Measurements from ENCODE around the gene PRR23E.

The PRR23E gene

GRCh38 chr3:127228866-127229265, 35.9 kb downstream of the PRR23E start:
- TF ChIP-seq, protein P1, sequence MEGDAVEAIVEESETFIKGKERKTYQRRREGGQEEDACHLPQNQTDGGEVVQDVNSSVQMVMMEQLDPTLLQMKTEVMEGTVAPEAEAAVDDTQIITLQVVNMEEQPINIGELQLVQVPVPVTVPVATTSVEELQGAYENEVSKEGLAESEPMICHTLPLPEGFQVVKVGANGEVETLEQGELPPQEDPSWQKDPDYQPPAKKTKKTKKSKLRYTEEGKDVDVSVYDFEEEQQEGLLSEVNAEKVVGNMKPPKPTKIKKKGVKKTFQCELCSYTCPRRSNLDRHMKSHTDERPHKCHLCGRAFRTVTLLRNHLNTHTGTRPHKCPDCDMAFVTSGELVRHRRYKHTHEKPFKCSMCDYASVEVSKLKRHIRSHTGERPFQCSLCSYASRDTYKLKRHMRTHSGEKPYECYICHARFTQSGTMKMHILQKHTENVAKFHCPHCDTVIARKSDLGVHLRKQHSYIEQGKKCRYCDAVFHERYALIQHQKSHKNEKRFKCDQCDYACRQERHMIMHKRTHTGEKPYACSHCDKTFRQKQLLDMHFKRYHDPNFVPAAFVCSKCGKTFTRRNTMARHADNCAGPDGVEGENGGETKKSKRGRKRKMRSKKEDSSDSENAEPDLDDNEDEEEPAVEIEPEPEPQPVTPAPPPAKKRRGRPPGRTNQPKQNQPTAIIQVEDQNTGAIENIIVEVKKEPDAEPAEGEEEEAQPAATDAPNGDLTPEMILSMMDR (IDR thresholded peaks at IDR 0.05) = no peak
- TF ChIP-seq ZFX (IDR thresholded peaks at IDR 0.05; ENCODE audit: borderline replicate concordance) = no peak

GRCh38 chr3:127233371-127233770, 40.4 kb downstream of the PRR23E start:
- no peak for TF ChIP-seq ZFX (IDR thresholded peaks at IDR 0.05; ENCODE audit: borderline replicate concordance)
- TF ChIP-seq, protein P1 (IDR thresholded peaks at IDR 0.05) = no peak
- no peak overlapping the region for H3K27ac ChIP-seq

More at GRCh38 chr3:127228866-127229265, 35.9 kb downstream of the PRR23E start:
- H3K27ac ChIP-seq = no peak overlapping the region

DNA sequence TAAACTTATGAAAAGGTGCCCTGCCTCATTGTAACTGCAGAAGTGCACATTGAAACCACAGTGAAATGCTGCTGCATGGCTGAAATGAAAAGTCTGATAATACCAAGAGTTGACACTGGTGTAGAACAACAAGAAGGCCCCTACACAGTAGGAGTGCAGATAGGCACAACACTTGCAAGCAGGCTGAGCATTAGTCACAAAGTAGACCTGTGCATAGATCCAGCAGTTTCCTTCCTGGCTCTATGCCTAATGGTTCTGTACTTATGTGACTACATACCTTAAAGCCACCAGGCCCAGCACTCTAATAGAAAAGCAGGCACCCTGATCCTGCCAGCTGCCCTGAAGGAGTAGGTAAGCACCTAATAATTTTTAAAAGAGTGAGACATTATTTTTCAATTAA, 41.8 kb downstream of the PRR23E start:
- no peak overlapping the region for H3K27ac ChIP-seq
- no peak for TF ChIP-seq ZFX (IDR thresholded peaks at IDR 0.05; ENCODE audit: borderline replicate concordance)
- TF ChIP-seq, protein P1 (IDR thresholded peaks at IDR 0.05) = no peak

DNA sequence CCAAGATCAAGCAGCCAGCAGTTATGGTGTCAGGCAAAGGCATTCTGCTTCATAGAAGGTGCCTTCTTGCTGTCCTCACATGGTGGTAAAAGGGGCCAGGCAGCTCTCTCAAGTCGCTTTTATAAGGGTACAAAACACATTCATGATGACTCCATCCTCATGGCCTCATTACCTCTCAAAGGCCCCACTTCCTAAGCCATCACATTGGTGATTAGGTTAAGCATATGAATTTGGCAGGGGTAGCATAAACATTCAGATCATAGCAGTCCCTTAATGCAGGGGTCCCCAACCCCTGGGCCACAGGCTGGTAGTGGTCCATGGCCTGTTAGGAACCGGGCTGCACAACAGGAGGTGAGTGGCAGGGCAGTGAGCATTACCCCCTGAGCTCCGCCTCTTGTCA, 42.8 kb downstream of the PRR23E start:
- TF ChIP-seq ZFX (IDR thresholded peaks at IDR 0.05; ENCODE audit: borderline replicate concordance) = no peak
- TF ChIP-seq, protein P1 (IDR thresholded peaks at IDR 0.05) = no peak
- H3K27ac ChIP-seq = no peak overlapping the region

DNA sequence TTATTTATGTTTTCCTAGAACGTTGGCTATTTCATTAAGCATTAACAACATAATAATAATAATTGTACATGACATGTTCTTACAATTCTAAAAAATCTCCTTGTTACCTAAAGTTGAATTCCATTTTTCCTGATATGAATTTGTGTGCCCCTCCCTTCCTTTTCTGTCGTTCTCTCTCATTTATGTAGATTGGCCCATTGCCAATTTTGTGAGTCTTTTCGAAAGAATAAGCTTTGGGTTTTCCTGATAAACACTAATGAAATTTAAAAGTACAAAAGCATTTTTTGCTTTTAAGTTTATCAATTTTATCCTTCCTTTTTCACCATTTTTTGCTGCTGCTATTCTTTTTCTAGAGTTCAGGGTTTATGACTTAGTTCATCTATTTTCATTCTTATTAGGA, 44.9 kb downstream of the PRR23E start:
- H3K27ac ChIP-seq = no peak overlapping the region
- no peak for TF ChIP-seq ZFX (IDR thresholded peaks at IDR 0.05; ENCODE audit: borderline replicate concordance)
- TF ChIP-seq, protein P1 (IDR thresholded peaks at IDR 0.05) = no peak

DNA sequence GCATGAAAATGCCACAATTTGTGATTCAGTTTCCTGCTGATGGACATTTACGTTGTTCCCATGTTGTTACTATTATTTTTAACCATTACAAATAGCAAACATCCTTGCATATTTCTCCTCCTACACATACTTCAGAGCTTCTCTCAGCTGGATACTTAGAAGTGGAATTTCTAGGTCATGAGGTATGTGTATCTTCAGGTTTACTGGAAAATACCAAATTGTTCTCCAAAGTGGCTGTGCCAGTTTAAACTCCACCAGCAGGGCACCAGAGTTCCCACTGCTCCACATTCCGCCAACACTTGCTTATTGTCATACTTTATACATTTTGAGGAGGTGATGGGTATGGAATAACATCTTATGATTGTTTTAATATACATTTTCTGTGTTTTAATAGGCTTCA, 45.7 kb downstream of the PRR23E start:
- TF ChIP-seq, protein P1 (IDR thresholded peaks at IDR 0.05) = no peak
- TF ChIP-seq ZFX (IDR thresholded peaks at IDR 0.05; ENCODE audit: borderline replicate concordance) = no peak

GRCh38 chr3:127247292-127247691, 54.4 kb downstream of the PRR23E start:
- TF ChIP-seq ZFX (IDR thresholded peaks at IDR 0.05; ENCODE audit: borderline replicate concordance) = no peak
- TF ChIP-seq, protein P1 (IDR thresholded peaks at IDR 0.05) = no peak
- no peak overlapping the region for H3K27ac ChIP-seq

More for the DNA sequence above, 45.7 kb downstream of the PRR23E start:
- no peak overlapping the region for H3K27ac ChIP-seq

Data from 22Rv1 (cell line).